Epithelial cell of esophagus (primary cell): ENCODE results near the gene FBXW11.
"Not testable (repeated sequence)": the region's sequence is repeated elsewhere in the genome, so short reads cannot be mapped to it uniquely, and the experiment has no call there.

ENCODE experiments used
- DNase-seq: peaks from one replicate; pipeline ENCODE4 v3.0.0; 2010; ENCODE audit warnings: low read depth
- H3K4me3 ChIP-seq: 2 replicates; pipeline ENCODE4 v1.5.1; 2011; ENCODE audit warnings: mild to moderate bottlenecking, low read length, control low read depth
- CTCF ChIP-seq: IDR thresholded peaks from 2 replicates; pipeline ENCODE4 v1.5.1; 2011; ENCODE audit warnings: low read depth, mild to moderate bottlenecking, low read length, control low read depth, inconsistent platforms; ENCODE audit not compliant: insufficient read depth; ENCODE audit errors: missing control alignments

FBXW11 gene

GRCh38 chr5:171898386-171898785 lies 108.1 kb downstream of the FBXW11 start:
- TF ChIP-seq CTCF = no peak
- H3K4me3 ChIP-seq = no peak overlapping the region
- DNase-seq = no peak

DNA sequence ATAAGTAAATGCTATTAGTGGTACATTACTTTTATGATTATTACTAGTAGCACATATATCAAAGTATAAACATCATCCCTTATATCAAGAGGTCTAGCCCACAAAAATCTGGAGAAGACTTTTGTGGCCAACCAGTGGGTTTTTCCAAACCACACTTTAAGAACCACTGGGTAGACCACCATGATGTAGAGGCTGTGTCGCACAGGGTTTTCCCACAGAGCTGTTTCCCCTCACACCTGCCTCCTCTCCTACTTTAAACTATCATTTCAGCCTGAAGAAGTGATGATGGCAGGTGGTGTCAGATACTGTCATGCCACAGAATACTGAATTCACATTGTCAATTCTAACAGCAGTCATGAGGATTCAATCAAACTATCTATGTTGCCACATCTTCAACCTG lies 109.2 kb downstream of the FBXW11 start:
- no peak for DNase-seq
- TF ChIP-seq CTCF = no peak

DNA sequence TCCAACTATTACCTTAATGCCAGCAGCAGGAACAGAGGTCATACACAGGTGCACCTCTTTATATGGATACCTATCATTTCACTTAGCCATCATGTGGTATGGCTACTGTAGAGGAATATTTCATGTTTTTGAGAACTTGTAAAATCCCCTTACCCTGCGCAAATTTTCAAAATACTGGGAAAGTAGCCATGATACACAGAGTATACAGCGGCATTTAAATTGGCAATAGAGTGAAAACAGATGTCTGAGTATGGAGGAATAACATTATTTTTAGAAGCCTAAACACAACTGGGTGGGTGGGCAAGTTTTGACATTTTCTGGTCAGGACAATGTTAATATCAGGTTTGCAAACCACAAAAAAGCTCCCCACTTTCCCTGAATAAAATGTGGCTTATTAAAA lies 111.4 kb downstream of the FBXW11 start:
- TF ChIP-seq CTCF = no peak
- no peak for DNase-seq
- no peak overlapping the region for H3K4me3 ChIP-seq

More for the DNA sequence above, 109.2 kb downstream of the FBXW11 start:
- H3K4me3 ChIP-seq = no peak overlapping the region

DNA sequence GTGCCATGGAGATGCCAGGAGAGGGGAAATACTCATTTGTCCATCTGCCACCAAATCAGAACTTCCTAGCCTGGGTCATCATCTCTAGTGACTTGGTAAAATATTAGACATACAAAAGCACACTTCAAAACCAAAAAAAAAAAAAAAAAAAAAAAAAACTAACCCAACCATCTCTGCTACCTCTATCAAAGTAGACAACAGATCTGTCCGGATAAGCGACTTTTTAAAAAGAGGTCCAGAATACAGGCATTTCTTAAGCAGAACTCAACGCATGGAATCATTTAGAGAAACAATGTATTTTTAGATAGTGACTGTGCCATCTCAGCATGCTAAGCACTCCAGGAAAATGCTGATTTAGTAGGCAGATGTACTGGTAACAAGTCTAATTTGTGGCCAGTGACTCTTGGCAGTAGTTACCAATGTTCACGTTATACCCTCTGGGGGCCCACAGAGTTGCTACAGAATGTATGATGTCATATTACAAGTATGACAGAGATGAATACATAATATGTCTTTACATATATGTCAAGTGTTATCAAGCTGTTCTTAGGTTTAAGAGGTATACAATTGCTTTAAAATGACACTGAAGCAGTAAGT lies 113.0 kb downstream of the FBXW11 start:
- H3K4me3 ChIP-seq = no peak overlapping the region
- DNase-seq = peak; percentile 9
- no peak for TF ChIP-seq CTCF

- no peak for DNase-seq
- H3K4me3 ChIP-seq = no peak overlapping the region
- TF ChIP-seq CTCF = no peak
These were observed 114.8 kb downstream of the FBXW11 start for GRCh38 chr5:171891595-171891994.

DNA sequence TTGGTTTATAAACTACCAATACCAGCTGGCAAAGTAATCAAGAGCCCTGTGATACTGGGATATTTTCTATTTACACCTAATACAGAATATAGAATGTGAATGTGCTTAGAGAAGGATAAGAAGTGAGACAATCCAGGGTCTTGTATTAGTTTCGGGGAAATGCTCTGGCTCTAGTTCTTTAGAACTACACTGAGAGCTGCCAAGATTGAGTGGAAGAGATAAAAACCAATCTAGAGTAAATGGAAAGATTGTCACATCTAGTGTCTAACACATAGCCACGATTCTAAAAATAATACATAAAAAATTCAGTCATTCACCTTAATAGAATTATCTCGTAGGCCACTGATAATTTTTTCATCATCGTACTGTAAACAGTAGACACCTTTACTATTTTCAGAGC lies 115.3 kb downstream of the FBXW11 start:
- no peak overlapping the region for H3K4me3 ChIP-seq
- no peak for DNase-seq
- TF ChIP-seq CTCF = no peak

- no peak for DNase-seq
- TF ChIP-seq CTCF = no peak
- no peak overlapping the region for H3K4me3 ChIP-seq
These were observed 118.4 kb downstream of the FBXW11 start for GRCh38 chr5:171888051-171888481.

DNA sequence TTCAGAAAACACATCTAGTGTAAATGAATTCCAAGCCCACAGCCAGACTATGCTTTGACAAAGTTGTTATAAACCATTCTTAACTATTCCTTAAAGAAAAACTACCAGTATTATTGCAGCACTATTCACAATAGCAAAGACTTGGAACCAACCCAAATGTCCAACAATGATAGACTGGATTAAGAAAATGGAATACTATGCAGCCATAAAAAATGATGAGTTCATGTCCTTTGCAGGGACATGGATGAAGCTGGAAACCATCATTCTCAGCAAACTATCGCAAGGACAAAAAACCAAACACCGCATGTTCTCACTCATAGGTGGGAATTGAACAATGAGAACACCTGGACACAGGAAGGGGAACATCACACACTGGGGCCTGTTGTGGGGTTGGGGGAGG lies 120.4 kb downstream of the FBXW11 start:
- not testable (repeated sequence) for DNase-seq

More for the DNA sequence above, 120.4 kb downstream of the FBXW11 start:
- H3K4me3 ChIP-seq = not testable (repeated sequence)
